ENCODE measurements around the gene YEATS2. TPM values are rescaled to one million over a fixed set of nuclear protein-coding genes. Genes with fewer than 3 reads are reported as not detected.

Gene YEATS2
- total RNA-seq, 1 experiment from 2014 or later, result 34.5 TPM

DNA sequence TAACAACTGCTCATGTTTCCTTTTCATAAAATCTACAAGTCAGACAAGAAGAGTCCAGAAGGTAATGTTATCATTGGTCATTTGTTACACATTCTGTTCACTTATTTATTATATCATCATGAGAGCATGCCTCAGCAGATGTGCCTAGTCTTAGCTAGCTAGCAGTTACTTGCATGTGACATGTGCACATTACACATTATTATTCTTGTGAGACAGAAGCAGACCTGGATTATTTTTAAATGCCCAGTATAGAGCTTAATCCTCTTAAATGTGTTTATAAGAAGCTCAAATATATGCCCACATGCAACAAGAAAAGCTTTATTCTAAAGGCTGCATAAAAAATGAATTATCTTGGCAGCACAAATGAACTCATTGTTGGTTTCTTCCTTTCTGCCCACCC is 12.6 kb downstream of the YEATS2 start:
- Mint-ChIP-seq H3K36me3 (ENCODE audit: insufficient read depth, unreplicated experiment) (peaks cover 5% of the 10 kb centered on the region), H3K27me3 (ENCODE audit: insufficient read depth, unreplicated experiment) (no peaks in the 10 kb centered on the region), H3K9me3 (ENCODE audit: unreplicated experiment) (no peaks in the 10 kb centered on the region), H3K27ac (ENCODE audit: unreplicated experiment) (no peak overlapping the region), H3K4me1 (ENCODE audit: low read depth, unreplicated experiment) (no peaks in the 10 kb centered on the region), H3K4me3 (ENCODE audit: unreplicated experiment) (no peak overlapping the region)
- BruUV-seq (replicated peaks), result no TSS peak
- Histone ChIP-seq H3K4me1 (no peaks in the 10 kb centered on the region), H3K4me3 (ENCODE audit: low read depth, low read length) (no peak overlapping the region), H3K9me3 (no peaks in the 10 kb centered on the region), H3K36me3 (ENCODE audit: control insufficient read depth, insufficient read depth, low read length) (no peaks in the 10 kb centered on the region), H3K27me3 (replicated peaks; ENCODE audit: control insufficient read depth, insufficient read depth, low read length) (no peaks in the 10 kb centered on the region)
- no peak for DNase-seq
- CTCF ChIA-PET, result no interaction called here
- intact Hi-C loops (cut with micrococcal nuclease; ENCODE audit: unreplicated experiment), result no loop called here
- POLR2A ChIA-PET, result no interaction called here
- TF ChIP-seq CTCF (IDR thresholded peaks at IDR 0.05; ENCODE audit: insufficient read depth in 1 of 2, low read depth in 1 of 2, low read length in 1 of 2, severe bottlenecking in 1 of 2, unreplicated experiment in 1 of 2), result no peak

DNA sequence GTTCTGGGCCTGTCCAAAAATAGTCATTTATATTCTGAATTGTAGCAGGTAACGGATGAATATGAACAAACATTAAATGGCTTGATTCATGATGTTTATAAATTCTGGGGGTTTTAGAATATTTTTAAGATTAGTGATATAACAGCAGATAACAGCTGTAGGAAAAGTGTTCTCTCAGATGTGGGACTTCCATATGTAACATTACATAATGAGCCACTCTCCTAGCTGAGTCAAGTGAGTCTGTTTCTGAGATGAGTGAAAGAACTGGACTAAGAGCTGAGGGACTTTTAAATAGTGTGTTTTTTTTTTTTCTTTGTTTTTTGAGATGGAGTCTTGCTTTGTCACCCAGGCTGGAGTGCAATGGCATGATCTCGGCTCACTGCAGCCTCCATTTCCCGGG is 13.9 kb downstream of the YEATS2 start:
- Histone ChIP-seq H3K4me3 (ENCODE audit: low read depth, low read length) (no peak overlapping the region), H3K9me3 (no peaks in the 10 kb centered on the region), H3K4me1 (no peaks in the 10 kb centered on the region), H3K27me3 (replicated peaks; ENCODE audit: control insufficient read depth, insufficient read depth, low read length) (no peaks in the 10 kb centered on the region), H3K36me3 (ENCODE audit: control insufficient read depth, insufficient read depth, low read length) (no peaks in the 10 kb centered on the region)
- no peak for TF ChIP-seq CTCF (IDR thresholded peaks at IDR 0.05; ENCODE audit: insufficient read depth in 1 of 2, low read depth in 1 of 2, low read length in 1 of 2, severe bottlenecking in 1 of 2, unreplicated experiment in 1 of 2)
- no peak for DNase-seq
- intact Hi-C loops (cut with micrococcal nuclease; ENCODE audit: unreplicated experiment), result no loop called here
- CTCF ChIA-PET, result no interaction called here
- no peaks in the 10 kb centered on the region for H3K4me1 Mint-ChIP-seq (ENCODE audit: low read depth, unreplicated experiment)
- no peaks in the 10 kb centered on the region for H3K27me3 Mint-ChIP-seq (ENCODE audit: insufficient read depth, unreplicated experiment)
- no TSS peak for BruUV-seq (replicated peaks)
- H3K9me3 Mint-ChIP-seq (ENCODE audit: unreplicated experiment), result no peaks in the 10 kb centered on the region
- POLR2A ChIA-PET, result no interaction called here
- no peak overlapping the region for H3K4me3 Mint-ChIP-seq (ENCODE audit: unreplicated experiment)
- H3K36me3 Mint-ChIP-seq (ENCODE audit: insufficient read depth, unreplicated experiment), result peaks cover under 1% of the 10 kb centered on the region
- no peak overlapping the region for H3K27ac Mint-ChIP-seq (ENCODE audit: unreplicated experiment)

GRCh38 chr3:183714622-183715021 is 17.0 kb downstream of the YEATS2 start:
- no peak for DNase-seq
- peaks cover 14% of the 10 kb centered on the region for H3K36me3 Mint-ChIP-seq (ENCODE audit: insufficient read depth, unreplicated experiment)
- Histone ChIP-seq H3K4me3 (ENCODE audit: low read depth, low read length) (no peak overlapping the region), H3K4me1 (no peaks in the 10 kb centered on the region), H3K36me3 (ENCODE audit: control insufficient read depth, insufficient read depth, low read length) (no peaks in the 10 kb centered on the region), H3K9me3 (no peaks in the 10 kb centered on the region), H3K27me3 (replicated peaks; ENCODE audit: control insufficient read depth, insufficient read depth, low read length) (no peaks in the 10 kb centered on the region)
- no peaks in the 10 kb centered on the region for H3K9me3 Mint-ChIP-seq (ENCODE audit: unreplicated experiment)
- no peak overlapping the region for H3K4me3 Mint-ChIP-seq (ENCODE audit: unreplicated experiment)
- TF ChIP-seq CTCF (IDR thresholded peaks at IDR 0.05; ENCODE audit: insufficient read depth in 1 of 2, low read depth in 1 of 2, low read length in 1 of 2, severe bottlenecking in 1 of 2, unreplicated experiment in 1 of 2), result no peak
- intact Hi-C loops (cut with micrococcal nuclease; ENCODE audit: unreplicated experiment), result no loop called here
- ChIA-PET POLR2A (no interaction called here), CTCF (no interaction called here)
- no TSS peak for BruUV-seq (replicated peaks)
- no peak overlapping the region for H3K27ac Mint-ChIP-seq (ENCODE audit: unreplicated experiment)
- no peaks in the 10 kb centered on the region for H3K4me1 Mint-ChIP-seq (ENCODE audit: low read depth, unreplicated experiment)
- H3K27me3 Mint-ChIP-seq (ENCODE audit: insufficient read depth, unreplicated experiment), result no peaks in the 10 kb centered on the region

Data from Caco-2 (cell line).